ENCODE measurements around the gene TUB. TPM values are rescaled to one million over a fixed set of nuclear protein-coding genes. Genes with fewer than 3 reads are reported as not detected.

Gene TUB
- not detected in 2 replicates for total RNA-seq (2014; rRNA removed; shearing (Covaris generic))

GRCh38 chr11:8080674-8081590, at the start of gene TUB:
Gene TUB, plus strand, starts transcription at chr11:8081211. Its CDS starts 300 bp downstream, at chr11:8081511.
- no peak for DNase-seq (ENCODE audit: low spot score)

DNA sequence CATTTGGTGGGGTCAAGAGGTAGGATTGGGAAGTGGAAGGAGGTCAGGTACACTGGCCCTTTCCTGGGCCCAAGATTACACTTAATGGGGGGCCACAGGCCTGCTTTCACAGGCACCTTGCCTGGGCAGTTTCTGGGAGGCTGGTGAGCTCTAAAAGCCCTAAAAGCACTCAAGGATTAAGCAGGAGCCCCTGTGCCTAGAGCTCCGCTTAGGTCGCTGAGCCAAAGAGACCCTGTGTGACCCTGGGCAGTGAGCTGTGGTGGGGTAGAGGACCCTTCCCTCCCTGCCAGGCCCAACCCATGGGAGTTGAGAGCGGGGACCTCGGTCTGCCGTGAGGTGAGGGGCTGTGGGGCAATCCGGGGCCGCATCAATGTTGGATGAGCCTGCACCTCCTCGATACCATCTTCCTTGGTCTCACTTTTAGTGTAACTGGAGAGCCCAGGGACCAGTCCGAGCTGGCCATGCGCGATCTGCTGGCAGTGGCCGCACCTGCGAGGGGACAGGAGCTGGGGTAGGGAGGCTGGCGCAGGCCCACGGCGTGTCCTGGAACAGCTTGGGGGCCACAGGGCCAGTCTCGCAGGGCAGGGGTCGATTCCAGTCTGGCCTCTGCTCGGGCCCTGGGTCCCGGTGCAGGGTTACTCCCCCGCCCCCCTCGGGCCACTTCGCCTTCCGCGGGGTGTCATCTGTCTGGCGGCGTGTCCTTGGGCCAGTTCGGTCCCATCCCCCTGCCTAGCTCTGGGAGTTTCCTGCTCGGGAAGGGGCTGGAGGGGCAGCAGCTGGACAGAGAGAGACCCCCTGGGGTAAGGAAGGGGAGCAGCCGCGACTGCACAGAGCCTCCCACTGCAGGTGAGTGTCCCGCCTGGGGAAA, 49.5 kb upstream of the TUB start:
- no peak for DNase-seq (ENCODE audit: low spot score)

DNA sequence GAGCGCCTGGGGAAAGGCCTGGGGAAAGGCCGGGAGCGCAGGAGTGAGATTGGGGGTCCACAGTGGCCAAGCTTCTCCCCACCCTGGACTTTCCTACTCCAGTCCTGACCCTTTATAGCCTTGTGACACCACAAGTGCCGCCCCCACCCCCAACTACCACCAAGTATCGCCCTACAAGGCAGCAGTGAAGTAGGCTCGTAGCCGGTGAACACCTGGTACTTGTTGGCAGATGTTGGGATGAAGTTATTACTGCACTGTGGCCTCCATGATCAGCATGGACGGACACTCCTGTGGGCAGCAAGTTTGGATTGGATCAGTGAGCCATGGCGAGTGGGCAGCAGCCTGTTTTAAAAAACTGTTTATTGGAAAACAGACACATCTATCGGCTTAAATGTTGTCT, 48.9 kb upstream of the TUB start:
- DNase-seq (ENCODE audit: low spot score): no peak

DNA sequence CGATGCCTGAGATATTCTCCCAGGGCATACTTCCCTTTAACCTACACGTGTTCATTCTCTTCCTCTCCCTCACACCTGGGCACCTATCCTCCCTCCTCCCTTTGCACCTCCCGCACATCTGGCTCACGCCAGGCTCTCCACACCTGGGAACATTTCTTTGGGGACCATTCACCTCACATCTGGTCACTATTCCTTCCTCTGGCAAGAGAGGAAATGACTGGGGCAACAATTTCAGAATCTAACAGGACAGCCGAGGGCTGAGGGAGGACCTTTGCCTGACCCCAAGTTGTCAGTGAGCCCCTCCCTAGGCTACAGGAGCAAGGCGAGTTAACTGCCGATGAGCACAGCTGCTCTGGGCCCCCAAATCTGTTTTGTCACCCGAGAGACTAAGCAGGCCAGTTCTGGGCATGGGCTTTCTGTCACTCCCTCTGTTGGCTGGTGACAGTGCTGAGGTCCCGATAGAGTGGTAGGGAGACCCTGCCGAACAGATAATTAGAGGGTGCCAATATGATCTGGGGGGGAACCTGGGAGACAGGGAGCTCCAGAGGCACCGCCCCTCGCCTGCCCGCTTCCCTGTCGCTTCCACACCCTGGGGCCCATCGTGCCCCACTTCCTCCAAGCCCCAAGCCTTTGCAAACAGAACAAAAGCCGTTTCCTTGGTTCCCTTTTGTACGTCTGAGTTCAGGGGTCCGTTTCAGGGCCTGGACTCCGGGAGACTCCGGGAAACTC, 48.3 kb upstream of the TUB start:
- DNase-seq (ENCODE audit: low spot score): no peak

DNA sequence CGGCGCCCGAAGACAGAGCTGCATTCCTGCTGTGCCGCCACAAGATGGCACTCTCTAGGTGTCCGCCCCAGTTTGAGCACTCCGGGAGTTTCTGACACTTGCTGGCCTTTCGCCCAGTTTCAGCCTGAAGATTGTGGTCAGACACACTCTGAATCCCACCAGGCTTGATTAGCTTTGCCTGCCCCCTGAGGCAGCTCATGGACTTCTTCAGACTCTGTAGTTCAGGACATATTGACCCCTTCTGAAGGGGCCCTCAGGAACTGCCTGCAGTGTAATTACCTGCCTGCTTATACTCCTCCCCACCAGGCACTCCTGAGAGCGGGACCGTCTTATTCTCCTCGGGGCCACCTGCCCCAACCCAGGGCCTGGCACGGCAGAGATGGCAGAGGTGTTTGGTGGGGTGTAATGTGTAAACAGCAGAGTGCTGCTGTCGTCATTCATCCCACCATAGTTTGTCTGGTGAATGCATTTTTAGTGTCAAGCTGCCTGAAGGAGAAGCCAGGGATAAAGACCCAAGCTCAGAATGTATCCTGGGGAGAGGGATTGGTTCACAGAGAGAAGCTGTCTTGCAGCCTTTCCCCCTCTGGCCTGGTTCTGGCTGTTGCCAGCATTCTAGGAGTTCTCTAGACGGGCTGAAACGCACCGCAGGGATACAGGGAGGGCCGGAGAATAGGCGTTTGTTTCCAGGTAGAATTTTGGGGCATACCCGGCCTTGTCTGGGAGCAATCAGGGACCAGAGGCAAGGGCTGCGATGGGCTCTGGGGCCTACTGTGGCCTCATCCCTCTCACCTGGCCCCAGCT, 47.5 kb upstream of the TUB start:
- peak; percentile 75 for DNase-seq (ENCODE audit: low spot score)

DNA sequence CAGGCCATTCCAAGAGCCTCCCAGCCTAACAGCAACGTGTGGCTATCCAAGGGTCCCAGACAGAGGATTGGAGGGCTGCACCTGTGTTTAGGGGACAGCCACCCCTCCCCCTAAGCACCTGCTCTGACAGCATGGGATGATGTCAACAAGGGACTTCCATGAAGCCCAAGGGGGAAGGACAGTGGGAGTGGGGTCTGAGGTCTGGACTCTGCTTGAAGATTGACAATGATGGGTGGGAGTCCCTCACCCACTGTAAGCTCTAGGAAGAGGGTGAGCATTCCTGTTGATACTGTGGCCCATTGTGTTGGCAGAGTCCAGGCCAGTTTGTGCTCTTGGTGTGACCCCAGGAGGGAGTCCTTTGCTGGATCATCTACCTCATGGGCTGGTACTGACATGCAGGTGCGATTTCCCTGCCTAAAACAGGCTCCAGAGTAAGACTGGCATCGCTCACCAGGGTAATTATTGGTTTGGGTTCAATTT, 46.9 kb upstream of the TUB start:
- DNase-seq (ENCODE audit: low spot score): no peak

- DNase-seq (ENCODE audit: low spot score): no peak
Measured at GRCh38 chr11:8034604-8035190, 46.3 kb upstream of the TUB start.

DNA sequence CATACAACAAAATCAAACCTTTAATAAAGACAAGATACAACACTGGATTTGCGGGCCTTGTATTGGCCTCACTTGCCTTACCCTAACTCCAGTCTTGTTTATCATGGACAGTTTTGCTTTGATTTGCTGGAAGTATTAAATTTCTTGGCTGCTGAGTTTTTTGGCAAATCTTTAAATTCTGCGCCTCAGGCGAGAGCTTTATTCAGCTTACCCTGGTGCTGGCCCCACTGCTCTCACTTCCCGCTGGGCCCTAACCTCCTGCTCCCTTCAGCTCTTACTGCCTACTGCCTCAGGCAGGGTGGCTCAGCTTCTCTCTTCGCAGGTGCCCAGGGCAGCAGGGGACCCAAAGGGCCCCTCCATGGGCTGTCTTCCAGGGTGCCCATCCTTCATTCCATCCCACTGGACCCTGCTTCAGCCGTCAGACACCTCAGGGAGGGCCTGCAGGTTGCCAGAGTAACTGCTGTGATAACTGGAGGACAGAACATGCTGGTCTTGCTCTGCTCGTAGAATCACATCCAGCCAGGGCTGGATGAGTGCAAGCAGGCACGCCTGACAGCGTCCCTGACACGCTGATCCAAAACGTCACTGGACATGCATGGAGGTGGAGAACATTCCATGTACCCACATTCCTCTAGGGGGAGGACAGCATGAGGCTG, 45.7 kb upstream of the TUB start:
- no peak for DNase-seq (ENCODE audit: low spot score)

- DNase-seq (ENCODE audit: low spot score): no peak
Measured at GRCh38 chr11:8036002-8036802, 44.8 kb upstream of the TUB start.

GRCh38 chr11:8036986-8037385, 44.0 kb upstream of the TUB start:
- DNase-seq (ENCODE audit: low spot score): no peak

DNA sequence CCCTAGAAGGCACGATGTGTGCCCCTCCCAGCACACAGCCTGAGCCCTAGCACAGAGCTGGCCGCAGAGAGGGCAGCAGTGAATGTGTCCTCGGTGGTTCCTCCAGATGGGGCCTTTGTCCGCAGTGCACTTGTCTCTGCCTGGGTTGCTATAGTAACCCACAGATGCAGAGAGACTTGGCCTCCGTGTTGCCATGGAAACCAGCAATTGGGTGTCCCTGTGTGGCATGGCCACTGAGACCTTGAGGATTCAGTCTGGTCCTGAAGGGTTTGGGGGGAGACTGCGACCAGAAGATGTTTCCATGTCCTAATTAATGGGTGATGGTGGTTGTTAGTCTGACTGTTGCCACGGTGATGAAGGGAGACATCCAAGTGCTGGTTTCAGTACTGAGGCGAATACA, 42.6 kb upstream of the TUB start:
- no peak for DNase-seq (ENCODE audit: low spot score)

GRCh38 chr11:8038811-8039529, 42.0 kb upstream of the TUB start:
- DNase-seq (ENCODE audit: low spot score): no peak

DNA sequence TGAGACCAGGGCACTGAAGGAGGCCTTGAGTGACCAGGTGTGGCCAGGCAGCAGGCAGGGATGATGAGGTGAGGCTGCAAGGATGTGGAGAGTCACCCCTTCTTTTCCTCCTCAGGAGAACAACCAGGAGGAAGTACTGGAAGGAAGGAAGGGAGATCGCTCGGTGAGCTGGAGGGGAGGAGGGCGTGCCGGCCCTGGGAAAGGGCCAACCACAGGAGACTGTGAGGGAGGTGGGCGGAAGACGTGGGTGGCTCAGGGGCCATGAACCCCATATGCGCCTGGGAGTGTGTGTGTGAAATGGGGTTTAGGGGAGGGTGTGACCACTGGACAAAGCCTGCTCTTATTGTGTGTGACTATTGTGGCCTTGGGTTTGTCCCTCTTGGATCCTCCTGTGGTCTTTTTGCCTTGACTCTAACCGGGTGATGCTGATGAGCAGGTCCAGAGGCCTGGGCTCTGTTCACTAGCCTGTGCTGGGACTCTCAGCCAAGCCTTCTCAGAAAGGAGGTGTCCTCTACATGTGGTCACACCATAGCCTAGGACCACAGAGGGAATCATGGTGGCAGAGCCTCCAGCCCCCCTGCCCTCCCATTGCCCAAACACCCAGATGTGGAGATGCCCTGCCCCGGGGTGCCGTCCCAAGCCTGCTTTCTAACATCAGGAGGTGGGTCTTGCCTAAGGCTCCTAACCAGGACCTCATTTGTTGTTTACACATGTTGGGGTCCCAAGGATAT, 41.3 kb upstream of the TUB start:
- DNase-seq (ENCODE audit: low spot score): no peak

DNA sequence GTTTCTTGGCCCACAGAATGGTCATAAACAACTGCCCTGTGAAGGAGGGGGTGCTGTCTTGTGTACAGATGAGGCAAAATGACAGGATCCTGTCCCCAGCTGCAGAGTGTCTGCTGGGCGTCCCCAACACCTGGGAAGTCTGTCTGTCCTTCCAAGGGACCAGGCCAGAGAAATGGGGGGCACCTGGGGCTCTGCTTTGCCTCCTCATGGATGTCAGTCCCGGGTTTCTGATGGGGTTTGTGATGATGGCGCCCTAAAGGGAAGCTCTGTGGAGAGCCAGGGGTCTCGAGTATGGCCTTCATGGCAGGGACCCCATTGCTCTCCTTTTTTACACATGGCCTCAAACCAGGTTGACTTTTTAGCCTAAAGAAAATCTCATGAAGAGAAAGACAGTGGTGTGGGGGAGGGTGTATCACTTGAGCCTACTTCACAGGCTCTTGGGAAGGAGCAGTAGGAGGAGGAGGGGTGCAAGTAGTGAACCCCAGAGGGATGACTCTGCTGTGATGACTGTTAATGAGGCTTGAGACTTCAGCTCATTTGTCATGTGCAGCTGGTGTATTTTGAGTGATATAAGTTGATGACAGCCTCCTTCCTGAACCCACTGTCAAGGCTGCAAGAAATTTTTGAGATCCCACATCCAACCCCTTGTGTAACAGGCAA, 40.6 kb upstream of the TUB start:
- no peak for DNase-seq (ENCODE audit: low spot score)

DNA sequence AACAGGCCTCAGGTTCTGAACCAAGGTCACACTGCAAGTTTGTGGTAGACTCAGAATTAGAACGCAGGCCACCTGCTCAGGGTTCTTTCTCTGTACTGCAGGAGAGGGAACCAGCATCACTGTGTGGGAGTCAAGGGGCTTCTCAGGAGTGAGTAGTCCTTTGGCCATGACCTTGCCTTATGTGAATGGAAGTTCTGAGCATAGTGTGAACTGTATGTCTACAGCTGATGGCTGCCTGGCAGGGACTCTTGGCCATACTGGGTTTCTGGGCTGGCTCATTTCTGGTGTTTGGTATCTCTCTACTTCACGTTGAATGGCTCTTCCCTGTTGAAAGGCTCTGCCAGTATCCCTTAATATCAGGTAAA, 40.1 kb upstream of the TUB start:
- no peak for DNase-seq (ENCODE audit: low spot score)

GRCh38 chr11:8041576-8041975, 39.4 kb upstream of the TUB start:
- DNase-seq (ENCODE audit: low spot score): no peak

- DNase-seq (ENCODE audit: low spot score): no peak
Measured at GRCh38 chr11:8043756-8044155, 37.3 kb upstream of the TUB start.
